HG02763 (cell line): ENCODE measurements around the gene SCAF8.
"Not testable (repeated sequence)": the region's sequence is repeated elsewhere in the genome, so short reads cannot be mapped to it uniquely, and the experiment has no call there.

ENCODE experiments used
- ATAC-seq: cut with Tn5 transposase; IDR thresholded peaks from one replicate; pipeline ENCODE4 v1.9.1; 2021; ENCODE audit warnings: mild to moderate bottlenecking, moderate library complexity; ENCODE audit not compliant: unreplicated experiment

The SCAF8 gene, protein sequence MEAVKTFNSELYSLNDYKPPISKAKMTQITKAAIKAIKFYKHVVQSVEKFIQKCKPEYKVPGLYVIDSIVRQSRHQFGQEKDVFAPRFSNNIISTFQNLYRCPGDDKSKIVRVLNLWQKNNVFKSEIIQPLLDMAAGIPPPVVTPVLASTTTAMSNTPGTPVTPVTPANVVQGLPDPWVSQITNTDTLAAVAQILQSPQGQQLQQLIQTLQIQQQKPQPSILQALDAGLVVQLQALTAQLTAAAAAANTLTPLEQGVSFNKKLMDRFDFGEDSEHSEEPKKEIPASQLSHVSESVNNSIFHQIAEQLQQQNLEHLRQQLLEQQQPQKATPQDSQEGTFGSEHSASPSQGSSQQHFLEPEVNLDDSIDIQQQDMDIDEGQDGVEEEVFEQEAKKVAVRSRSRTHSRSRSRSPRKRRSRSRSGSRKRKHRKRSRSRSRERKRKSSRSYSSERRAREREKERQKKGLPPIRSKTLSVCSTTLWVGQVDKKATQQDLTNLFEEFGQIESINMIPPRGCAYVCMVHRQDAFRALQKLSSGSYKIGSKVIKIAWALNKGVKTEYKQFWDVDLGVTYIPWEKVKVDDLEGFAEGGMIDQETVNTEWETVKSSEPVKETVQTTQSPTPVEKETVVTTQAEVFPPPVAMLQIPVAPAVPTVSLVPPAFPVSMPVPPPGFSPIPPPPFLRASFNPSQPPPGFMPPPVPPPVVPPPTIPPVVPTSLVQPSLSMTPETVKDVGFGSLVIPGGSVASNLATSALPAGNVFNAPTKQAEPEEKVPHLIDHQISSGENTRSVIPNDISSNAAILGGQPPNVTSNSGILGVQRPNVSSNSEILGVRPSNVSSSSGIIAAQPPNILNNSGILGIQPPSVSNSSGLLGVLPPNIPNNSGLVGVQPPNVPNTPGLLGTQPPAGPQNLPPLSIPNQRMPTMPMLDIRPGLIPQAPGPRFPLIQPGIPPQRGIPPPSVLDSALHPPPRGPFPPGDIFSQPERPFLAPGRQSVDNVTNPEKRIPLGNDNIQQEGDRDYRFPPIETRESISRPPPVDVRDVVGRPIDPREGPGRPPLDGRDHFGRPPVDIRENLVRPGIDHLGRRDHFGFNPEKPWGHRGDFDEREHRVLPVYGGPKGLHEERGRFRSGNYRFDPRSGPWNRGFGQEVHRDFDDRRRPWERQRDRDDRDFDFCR (N-terminal part only)

DNA sequence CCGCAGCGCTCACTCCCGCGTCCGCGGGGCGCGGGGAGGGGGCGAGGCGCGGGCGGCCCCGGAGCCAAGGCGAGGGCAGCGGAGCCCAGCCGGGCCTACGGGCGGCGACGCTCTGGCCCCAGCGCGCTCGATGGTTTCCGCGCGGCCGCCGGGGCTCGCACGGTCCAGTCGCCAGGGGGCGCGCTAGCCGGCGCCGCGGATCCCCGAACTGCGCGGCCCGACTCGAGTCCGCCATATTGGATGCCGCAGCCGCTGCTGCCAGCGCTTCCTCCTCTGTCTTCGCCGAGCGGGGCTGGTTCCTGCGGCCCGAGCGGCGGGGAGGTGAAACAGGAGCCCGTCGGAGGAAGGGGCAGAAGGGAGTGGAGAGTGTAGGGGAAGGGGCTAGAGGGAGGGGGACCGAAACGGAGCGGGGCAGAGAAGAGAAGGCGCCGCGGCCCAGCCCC lies at the start of gene SCAF8:
TSS of gene SCAF8 (plus strand) at position 234 of the 443 bp plus-strand sequence. CDS start 485 bp downstream, outside the sequence.
- peak; percentile 81 for ATAC-seq

DNA sequence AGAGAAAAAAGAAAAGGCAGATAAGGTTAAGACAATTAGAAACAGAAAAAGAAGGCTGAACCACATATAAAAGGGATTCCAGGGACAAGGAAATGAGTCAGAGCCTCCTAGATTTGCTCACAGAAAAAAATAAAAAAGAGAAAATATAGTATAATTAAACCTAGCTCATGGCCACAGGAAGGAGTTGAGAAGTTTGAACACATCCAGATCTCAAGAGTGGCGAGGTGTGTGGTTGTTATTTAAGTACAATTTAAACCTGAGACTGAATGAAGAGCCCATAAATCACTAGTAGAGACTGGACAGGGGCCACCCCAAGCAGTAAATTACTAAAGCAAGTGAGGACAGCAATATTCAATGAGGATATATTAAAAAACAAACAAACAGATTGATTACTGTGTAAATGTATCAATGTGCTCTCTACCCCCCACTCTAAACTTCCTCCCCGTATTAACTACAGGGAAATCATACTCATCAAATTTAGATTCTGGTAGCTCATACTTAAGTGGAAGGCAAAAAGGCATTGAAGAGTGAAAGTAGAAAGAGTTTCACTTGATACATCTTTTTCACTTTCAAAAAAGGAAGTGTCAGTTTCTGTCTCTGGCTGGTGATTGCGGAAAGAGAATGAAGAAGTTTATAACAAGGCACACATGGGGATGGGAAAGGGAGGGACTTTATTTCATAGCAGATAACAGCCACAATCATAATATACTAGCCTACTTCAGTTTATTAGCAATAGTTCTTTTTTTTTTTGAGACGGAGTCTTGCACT lies 49.3 kb upstream of the SCAF8 start:
- peak; percentile 78 for ATAC-seq

DNA sequence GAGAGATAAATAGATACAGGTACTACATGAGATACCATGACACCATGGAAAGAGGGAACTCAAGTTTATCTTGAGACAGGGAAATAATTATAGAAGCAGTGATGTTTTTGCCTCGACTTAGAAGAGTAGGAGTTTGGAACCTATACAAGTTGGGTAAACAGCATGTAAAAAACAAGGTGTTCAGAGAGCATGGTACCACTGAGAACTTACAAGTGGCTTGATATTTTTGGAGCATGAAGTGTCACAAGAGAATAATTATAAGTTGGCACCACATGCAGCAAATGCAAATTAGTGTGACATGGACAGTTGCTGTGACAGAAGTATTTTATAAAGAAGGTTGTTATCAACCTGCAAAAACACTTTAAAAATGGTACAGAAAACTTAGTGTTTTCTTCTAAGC lies 47.1 kb upstream of the SCAF8 start:
- ATAC-seq, result no peak

DNA sequence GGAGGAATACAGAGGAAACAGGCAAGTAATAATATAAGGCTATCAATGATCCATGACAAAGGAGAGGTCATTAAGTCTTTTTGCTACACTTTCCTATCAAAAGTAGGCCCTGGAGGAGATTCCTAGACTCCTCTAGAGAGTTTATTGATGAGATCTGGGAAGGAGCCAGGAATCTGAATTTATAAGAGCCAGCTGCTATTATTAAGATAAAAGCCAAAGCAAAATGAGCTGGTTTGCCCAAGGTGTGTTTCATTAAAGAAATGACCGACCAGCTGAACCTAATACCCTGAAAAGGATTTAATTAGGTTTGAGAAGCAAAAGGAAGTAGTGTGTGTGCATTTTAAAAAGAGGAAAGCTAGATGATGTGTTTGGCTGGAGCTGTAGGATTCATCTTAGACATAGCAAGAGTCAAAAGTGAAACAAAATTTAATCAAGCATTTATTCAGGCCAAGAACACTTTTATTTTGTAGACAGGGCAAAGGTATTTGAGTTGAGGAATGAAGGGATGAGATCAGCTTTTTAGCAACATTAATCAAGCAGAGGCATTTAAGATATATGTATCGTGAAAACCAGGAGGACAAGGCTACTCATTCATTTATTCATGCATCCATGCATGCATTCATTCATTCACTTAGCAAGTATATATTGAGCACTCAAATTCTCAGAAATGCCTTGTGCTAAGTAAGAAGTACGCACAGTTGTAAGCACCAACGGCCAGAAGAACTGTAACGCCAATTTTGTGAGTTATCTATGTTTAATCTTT lies 43.5 kb upstream of the SCAF8 start:
- no peak for ATAC-seq

DNA sequence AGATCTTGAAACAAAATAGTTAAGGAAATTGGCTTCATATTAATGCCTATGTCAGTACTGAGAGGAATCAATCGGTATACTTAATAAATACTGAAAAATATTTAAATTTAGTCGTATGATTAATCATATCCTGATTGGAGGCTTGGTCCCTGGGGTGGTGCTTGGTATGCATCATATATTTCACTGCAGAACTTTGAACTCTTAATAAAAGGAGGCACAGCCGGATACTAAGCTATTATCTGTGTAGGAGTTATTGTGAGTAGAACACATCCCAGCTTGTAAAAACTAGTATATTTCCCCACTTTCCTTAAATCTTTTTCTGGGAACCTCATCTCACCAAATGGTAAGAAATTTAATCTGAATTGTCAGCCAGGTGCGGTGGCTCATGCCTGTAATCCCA lies 42.4 kb upstream of the SCAF8 start:
- no peak for ATAC-seq

DNA sequence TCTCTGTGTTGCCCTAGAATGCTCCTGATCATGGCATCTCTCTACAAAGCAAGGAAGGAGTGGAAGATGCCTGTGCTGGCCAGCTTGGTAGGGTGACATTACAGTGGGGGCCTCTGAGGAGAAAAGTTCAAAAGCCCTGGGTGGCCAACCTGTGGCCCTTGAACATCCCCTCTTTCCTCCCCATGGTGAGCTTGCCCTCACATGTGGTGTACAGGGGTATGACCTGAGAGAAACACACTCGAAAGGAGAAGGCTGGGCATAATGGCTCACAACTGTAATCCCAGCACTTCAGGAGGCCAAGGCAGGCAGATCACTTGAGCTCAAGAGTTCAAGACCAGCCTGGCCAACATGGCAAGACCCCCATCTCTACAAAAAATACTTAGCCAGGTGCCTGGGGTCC lies 36.6 kb upstream of the SCAF8 start:
- ATAC-seq, result no peak

DNA sequence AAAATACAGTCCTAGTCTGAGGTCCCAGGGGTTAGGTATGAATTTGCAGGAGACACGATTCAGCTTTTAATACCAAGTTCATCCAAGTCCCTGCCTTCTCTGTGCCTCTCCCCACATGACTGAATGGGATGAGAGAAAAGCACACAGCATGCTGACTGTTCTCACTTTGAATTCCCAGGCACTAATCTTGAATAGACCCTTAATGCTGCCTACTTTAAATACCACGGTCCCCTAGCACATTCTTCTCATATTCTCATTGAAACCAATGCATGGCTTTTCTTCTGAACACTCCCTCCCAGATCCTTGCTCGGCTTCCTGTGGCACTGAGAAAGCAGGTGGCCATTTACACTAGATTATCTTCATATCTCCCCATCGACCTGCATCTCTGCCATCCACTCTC lies 30.1 kb upstream of the SCAF8 start:
- ATAC-seq, result no peak

DNA sequence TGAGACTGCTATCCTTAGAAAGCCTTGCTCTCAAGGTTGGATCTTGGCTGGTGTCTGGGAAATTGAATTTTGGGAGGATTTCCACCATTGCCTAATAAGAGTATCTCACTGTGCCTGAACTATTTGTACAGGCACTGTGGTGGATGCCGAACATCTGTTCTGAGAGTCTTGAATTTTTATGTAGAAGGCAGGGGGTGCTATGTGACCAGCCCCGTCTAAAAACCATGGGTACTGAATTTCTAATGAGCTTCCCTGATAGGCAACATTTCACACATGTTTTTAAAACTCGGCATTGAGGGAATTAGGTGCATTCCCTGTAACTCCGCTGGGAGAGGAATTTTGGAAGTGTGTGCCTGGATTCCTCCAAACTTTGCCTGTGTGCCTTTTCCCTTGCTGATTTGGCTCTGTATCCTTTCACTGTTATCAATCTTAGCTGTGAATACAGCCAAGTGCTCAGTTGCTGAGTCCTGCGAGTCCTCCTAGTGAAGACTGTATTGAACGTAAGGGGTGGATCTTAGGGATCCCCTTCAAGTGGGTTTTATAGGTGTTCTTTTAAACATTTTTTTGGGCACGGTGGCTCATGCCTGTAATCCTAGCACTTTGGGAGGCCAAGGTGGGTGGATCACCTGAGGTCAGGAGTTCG lies 27.6 kb upstream of the SCAF8 start:
- ATAC-seq, result no peak

DNA sequence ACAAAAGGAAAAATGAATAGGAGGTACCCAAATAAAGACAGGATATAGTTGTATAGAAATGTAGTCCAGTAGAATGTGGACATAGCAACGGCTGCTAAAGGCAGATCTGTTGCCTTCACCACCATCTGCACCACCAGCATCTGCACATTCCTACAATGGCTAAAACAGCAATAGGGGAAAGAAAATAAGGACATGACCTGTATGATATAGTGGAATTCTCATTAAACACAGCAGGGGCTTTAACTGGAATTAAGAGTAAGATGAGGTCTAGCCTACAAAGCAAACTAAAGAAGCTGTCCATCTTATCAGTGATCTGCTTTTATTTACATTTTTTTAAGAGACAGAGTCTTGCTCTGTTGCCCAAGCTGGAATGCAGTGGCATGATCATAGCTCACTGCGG lies 26.8 kb upstream of the SCAF8 start:
- ATAC-seq, result no peak

DNA sequence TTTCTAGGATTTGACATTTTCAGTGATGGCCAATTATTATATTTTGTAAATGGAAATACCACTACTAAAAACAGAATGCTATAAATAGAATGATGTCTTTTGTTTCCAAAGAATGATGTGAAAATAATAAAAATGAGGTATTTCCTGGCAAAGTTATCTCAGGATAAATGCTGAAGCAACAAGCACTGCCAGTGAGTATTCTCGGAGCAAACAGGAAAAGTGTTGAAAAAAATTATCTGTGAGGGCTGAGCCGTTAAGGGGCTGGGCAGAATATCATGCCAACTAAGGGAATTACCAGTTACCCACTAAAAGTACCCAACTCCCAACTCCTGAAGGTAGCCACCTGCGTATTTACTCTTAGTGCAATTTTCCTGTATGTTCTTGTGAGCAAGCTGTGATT lies 23.6 kb upstream of the SCAF8 start:
- no peak for ATAC-seq

DNA sequence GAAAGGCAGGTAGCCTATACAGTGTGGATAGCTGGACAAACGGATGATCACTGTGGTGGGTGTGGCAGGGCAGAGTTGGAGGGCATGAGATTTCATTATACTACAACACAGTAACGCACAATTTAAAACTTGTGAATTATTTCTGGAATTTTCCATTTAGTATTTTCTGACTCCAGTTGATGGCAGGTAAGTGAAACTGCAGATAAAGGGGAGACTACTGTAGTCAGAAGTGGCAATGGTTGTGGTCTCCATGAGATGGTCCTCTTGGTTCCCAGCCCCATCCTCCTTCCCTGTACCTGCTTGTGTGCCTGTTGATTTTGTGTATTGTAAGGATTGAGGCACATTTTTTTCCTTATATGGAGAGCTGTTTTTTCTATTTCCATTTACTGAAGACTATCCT lies 22.5 kb upstream of the SCAF8 start:
- ATAC-seq, result no peak

DNA sequence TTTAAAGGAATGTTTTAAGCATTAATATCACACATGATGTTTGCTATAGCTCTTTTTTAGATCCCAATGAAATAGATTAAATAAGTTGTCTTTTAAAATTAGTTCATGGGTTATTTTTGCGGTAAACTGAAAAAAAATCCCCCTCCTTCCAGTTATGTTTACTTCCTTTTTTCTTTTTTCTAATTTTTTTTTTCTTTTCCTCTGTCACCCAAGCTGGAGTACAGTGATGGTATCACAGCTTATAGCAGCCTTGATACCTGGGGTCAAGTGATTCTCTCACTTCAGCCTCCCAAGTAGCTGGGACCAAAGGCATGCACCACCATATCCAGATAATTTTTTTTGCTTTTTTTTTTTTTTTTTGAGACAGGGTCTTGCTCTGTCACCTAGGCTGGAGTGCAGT lies 17.8 kb upstream of the SCAF8 start:
- ATAC-seq, result no peak

DNA sequence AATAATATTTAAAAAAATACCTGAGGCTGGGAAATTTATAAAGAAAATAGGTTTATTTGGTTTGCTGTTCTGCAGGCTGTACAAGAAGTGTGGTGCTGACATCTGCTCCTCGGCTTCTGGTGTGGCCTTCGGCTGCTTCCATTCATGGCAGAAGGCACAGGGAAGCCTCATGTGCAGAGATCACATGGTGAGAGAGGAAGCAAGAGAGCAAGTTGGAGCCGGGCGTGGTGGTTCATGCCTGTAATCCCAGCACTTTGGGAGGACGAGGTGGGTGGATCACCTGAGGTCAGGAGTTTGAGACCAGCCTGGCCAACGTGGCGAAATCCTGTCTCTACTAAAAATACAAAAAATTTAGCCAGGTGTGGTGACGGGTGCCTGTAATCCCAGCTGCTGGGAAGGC lies 16.9 kb upstream of the SCAF8 start:
- not testable (repeated sequence) for ATAC-seq

DNA sequence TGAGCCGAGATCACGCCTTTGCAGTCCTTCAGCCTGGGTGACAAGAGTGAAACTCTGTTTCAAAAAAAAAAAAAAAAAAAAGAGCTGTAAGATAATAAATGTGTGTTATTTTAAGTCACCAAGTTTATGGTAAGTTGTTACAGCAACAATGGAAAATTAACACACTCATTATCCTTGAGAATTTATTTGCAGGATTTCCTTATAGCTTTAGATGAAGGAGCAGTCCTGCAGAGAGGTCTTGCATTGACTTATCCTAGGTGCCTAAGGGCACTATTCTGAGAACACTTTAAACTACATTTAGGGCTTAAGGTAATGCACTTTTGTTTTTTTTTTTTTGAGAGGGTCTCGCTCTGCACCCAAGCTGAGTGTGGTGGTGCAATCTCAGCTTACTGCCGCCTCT lies 13.8 kb upstream of the SCAF8 start:
- ATAC-seq, result no peak

DNA sequence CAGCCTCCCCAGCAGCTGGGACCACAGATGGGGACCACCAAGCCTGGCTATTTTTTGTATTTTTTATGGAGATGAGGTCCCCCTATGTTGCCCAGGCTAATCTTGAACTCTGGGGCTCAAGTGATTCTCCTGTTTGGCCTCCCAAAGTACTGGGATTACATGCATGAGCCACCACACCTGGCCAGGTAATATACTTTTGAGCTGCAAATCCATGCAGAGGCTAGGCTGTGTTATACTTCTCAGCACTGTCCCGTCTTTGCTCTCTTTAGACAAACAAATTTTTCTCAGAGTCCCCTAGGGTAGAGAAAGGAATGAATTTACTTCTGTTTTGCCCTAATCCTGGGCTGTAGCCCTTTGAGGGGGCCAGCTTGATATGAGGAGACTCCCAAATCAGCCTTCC lies 13.4 kb upstream of the SCAF8 start:
- ATAC-seq, result no peak

DNA sequence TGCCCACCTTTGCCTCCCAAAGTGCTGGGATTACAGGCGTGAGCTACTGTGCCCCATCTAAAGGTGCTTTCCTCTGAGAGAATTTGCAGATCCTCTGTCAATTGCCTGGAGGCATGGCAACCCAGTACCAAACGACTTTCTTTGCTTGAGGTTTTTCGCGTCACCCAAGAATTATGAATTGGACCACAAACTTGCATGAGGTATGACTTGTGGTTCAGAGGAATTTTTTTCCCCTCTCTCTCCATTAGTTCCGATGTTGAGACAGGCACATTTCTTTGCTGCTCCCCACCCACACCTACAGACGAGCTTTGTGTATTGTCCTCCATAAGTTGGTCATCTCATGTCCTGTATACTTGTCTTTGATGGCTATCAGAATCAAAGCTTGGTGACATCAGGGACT lies 11.8 kb upstream of the SCAF8 start:
- no peak for ATAC-seq

DNA sequence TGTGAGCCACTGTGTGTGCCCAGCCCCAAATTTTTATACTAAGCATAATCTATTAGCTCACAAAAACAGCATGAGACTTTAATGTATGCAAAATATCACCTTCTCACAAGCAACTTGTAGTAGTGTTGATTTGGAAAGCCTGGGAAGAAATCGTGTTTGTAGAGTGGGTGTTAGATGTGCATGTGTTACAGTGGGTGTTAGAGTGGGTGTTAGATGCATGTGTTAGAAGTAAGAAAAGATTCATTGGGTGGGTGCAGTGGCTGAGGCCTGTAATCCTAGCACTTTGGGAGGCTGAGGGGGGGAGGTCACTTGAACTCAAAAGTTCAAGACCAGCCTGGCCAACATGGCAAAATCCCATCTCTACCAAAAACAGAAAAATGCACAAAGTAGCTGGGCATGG lies 6.3 kb upstream of the SCAF8 start:
- ATAC-seq, result no peak

DNA sequence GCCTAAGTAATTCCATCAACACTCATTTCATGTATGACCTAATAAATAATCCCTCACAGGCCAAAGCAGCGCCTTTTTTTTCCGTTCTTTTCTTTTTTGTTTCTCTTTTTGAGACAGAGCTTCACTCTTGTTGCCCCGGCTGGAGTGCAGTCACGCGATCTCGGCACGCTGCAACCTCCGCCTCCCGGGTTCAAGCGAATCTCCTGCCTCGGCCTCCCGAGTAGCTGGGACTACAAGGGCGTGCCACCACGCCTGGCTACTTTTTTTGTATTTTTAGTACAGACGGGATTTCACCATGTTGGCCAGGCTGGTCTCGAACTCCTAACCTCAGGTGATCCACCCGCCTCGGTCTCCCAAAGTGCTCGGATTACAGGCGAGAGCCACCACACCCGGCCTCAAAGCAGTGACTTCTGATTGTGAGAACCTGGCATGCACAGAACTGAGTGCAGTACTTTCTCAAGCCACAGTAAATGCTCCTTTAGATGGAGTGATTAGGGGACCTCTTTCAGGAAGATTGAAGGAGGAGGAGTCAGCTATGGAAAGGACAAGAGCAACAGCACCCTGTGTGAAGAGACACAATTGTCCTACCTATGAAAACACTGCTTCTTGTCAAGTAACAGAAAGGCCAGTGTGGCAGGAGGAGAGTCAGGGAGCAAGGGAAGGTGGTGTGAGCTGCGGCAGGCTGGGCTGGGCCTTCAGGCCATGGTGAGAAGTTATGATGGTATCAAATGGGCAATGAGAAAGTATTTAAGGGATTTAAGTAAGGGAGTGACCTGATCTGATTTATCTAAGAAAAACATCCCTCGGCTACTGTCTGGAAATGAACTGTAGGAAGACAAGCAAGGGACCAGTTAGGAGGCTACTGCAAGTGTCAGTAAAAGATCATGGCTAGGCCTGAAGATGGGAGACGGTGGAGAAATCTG lies 1.7 kb upstream of the SCAF8 start:
- no peak for ATAC-seq
